Fibroblast of mammary gland (primary cell): ENCODE measurements around the gene PINK1.
A peak's percentile ranks its signal among the peaks of the same experiment; 100 is the strongest.

Experiments used
- DNase-seq: peaks from one replicate; pipeline ENCODE4 v3.0.0-alpha.2; 2010; ENCODE audit warnings: low read depth
- H3K4me3 ChIP-seq: 2 replicates; pipeline ENCODE4 v1.5.1; 2011; ENCODE audit warnings: low read depth, mild to moderate bottlenecking, low read length, moderate library complexity; ENCODE audit not compliant: control insufficient read depth
- TF ChIP-seq, protein P1 (sequence below): conservative IDR thresholded peaks from 2 replicates; pipeline ENCODE4 v1.5.1; 2011; ENCODE audit warnings: low read depth, low read length, inconsistent platforms; ENCODE audit not compliant: control insufficient read depth, insufficient read depth

PINK1 gene

GRCh38 chr1:20589331-20590278, 43.7 kb upstream of the PINK1 start:
- DNase-seq = peak; percentile 92
- peak overlapping the region; percentile 35 for H3K4me3 ChIP-seq
- TF ChIP-seq, protein P1, sequence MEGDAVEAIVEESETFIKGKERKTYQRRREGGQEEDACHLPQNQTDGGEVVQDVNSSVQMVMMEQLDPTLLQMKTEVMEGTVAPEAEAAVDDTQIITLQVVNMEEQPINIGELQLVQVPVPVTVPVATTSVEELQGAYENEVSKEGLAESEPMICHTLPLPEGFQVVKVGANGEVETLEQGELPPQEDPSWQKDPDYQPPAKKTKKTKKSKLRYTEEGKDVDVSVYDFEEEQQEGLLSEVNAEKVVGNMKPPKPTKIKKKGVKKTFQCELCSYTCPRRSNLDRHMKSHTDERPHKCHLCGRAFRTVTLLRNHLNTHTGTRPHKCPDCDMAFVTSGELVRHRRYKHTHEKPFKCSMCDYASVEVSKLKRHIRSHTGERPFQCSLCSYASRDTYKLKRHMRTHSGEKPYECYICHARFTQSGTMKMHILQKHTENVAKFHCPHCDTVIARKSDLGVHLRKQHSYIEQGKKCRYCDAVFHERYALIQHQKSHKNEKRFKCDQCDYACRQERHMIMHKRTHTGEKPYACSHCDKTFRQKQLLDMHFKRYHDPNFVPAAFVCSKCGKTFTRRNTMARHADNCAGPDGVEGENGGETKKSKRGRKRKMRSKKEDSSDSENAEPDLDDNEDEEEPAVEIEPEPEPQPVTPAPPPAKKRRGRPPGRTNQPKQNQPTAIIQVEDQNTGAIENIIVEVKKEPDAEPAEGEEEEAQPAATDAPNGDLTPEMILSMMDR = no peak

GRCh38 chr1:20590306-20590777, 42.9 kb upstream of the PINK1 start:
- H3K4me3 ChIP-seq = peak overlapping the region; percentile 35
- DNase-seq = peak; percentile 87
- TF ChIP-seq, protein P1 = no peak

DNA sequence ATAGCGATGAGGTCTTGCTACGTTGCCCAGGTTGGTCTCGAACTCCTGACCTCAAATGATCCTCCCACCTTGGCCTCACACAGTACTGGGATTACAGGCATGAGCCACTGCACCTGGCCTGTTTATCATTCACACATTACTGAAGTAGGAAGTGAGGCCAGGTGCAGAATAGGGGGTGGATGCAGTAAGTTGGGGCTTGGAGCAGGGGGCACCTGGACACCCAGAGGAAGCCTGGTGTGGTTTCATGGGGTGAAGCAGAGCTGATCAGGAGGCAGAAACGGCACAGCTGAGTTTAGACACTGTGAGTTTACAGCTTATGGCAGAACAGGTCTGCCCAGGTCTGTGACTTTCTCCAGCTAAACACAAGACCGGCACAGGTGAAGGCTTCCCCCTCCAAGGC, 39.5 kb upstream of the PINK1 start:
- TF ChIP-seq, protein P1 = no peak
- no peak overlapping the region for H3K4me3 ChIP-seq
- DNase-seq = no peak

GRCh38 chr1:20594746-20595145, 38.5 kb upstream of the PINK1 start:
- TF ChIP-seq, protein P1 = no peak
- DNase-seq = no peak
- H3K4me3 ChIP-seq = no peak overlapping the region

DNA sequence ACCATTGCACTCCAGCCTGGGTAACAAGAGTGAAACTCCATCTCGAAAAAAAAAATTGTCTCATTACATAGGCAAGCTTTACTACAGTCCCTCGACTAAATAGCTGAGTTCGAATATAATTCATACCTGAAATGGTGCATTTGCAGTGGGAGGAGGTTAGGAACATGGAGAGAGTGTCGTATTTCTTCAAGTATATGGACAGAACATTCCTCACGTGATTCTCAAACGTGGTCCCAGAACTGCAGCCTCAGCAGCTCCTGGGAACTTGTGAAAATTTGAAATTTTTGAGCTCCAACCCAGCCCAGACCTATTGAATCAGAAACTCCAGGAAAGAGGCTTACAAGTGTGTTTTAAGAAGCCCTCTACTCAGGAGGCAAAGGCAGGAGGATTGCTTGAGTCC, 37.2 kb upstream of the PINK1 start:
- no peak for DNase-seq
- H3K4me3 ChIP-seq = no peak overlapping the region

DNA sequence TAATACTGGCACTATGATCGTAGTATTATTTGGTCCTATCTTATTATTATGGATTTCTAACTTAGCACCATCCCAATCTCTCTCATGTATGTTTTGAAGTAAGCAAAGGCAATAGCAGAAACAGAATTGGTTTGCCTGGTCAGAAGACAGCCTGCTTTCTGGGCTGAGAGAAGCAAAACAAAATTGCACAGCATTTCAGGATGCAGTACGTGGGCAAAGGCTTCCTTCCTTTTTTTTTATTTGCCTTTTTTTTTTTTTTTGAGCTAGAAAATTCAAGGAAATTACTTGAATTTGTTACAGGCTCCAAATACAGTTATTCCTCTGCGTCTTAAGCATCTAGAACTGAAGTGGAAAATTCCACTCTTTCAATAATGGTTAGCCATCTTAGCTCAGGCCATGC, 35.6 kb upstream of the PINK1 start:
- TF ChIP-seq, protein P1 = no peak
- no peak overlapping the region for H3K4me3 ChIP-seq
- DNase-seq = no peak

More for the DNA sequence above, 37.2 kb upstream of the PINK1 start:
- TF ChIP-seq, protein P1 = no peak
